Brain pericyte (primary cell): ENCODE data around the gene RALGPS2.
"Not testable (repeated sequence)": the region's sequence is repeated elsewhere in the genome, so short reads cannot be mapped to it uniquely, and the experiment has no call there.

Source experiments
- DNase-seq: peaks from one replicate; pipeline ENCODE4 v3.0.0-alpha.2; 2012; ENCODE audit warnings: low read depth, low spot score

The RALGPS2 gene

GRCh38 chr1:178781533-178782330, 56.7 kb downstream of the RALGPS2 start:
- DNase-seq, result no peak

- no peak for DNase-seq
Measured at GRCh38 chr1:178784131-178784536, 59.1 kb downstream of the RALGPS2 start.

- no peak for DNase-seq
Measured at GRCh38 chr1:178792394-178792793, 67.3 kb downstream of the RALGPS2 start.

- no peak for DNase-seq
Measured at GRCh38 chr1:178796013-178796412, 71.0 kb downstream of the RALGPS2 start.

GRCh38 chr1:178797590-178797989, 72.5 kb downstream of the RALGPS2 start:
- DNase-seq, result no peak

GRCh38 chr1:178798232-178798861, 73.3 kb downstream of the RALGPS2 start:
- no peak for DNase-seq

- DNase-seq, result no peak
Measured at GRCh38 chr1:178802873-178803272, 77.8 kb downstream of the RALGPS2 start.

GRCh38 chr1:178806665-178807300, 81.7 kb downstream of the RALGPS2 start:
- DNase-seq, result no peak

- no peak for DNase-seq
Measured at GRCh38 chr1:178808529-178808928, 83.5 kb downstream of the RALGPS2 start.

- no peak for DNase-seq
Measured at GRCh38 chr1:178810585-178810984, 85.5 kb downstream of the RALGPS2 start.

- no peak for DNase-seq
Measured at GRCh38 chr1:178818416-178818815, 93.4 kb downstream of the RALGPS2 start.

- no peak for DNase-seq
Measured at GRCh38 chr1:178819123-178819522, 94.1 kb downstream of the RALGPS2 start.

GRCh38 chr1:178821134-178821866, 96.3 kb downstream of the RALGPS2 start:
- no peak for DNase-seq

- DNase-seq, result no peak
Measured at GRCh38 chr1:178825167-178825566, 100.1 kb downstream of the RALGPS2 start.

- no peak for DNase-seq
Measured at GRCh38 chr1:178844436-178844835, 119.4 kb downstream of the RALGPS2 start.

GRCh38 chr1:178846306-178846705, 121.3 kb downstream of the RALGPS2 start:
- DNase-seq, result no peak

- DNase-seq, result peak; percentile 22
Measured at GRCh38 chr1:178847396-178847849, 122.4 kb downstream of the RALGPS2 start.

GRCh38 chr1:178847919-178848318, 122.9 kb downstream of the RALGPS2 start:
- DNase-seq, result not testable (repeated sequence)

- DNase-seq, result no peak
Measured at GRCh38 chr1:178849918-178850317, 124.9 kb downstream of the RALGPS2 start.

- no peak for DNase-seq
Measured at GRCh38 chr1:178857126-178857525, 132.1 kb downstream of the RALGPS2 start.

GRCh38 chr1:178862416-178862815, 137.4 kb downstream of the RALGPS2 start:
- DNase-seq, result no peak

GRCh38 chr1:178862864-178863263, 137.8 kb downstream of the RALGPS2 start:
- DNase-seq, result no peak
